Suprapubic skin (tissue), 3 donors: ENCODE data around the gene ABTB1.

ENCODE experiments used
- POLR2A ChIP-seq, 2 donors: fragments of 450-650 bp; IDR thresholded peaks; one replicate each; pipeline ENCODE4 v1.6.1; 2017; ENCODE audit warnings: antibody characterized with exemption in 2 of 2, mild to moderate bottlenecking in 2 of 2, moderate library complexity in 2 of 2
- TF ChIP-seq, protein P1 (sequence below), 2 donors: fragments of 200-600 bp in 1 of 2; fragments of 450-650 bp in 1 of 2; sonication (generic) in 1 of 2; IDR thresholded peaks; one replicate each; pipeline ENCODE4 v1.5.1; 2016 to 2019; ENCODE audit warnings: antibody characterized with exemption in 2 of 2, mild to moderate bottlenecking in 1 of 2, moderate library complexity in 1 of 2

- TF ChIP-seq, protein P1, sequence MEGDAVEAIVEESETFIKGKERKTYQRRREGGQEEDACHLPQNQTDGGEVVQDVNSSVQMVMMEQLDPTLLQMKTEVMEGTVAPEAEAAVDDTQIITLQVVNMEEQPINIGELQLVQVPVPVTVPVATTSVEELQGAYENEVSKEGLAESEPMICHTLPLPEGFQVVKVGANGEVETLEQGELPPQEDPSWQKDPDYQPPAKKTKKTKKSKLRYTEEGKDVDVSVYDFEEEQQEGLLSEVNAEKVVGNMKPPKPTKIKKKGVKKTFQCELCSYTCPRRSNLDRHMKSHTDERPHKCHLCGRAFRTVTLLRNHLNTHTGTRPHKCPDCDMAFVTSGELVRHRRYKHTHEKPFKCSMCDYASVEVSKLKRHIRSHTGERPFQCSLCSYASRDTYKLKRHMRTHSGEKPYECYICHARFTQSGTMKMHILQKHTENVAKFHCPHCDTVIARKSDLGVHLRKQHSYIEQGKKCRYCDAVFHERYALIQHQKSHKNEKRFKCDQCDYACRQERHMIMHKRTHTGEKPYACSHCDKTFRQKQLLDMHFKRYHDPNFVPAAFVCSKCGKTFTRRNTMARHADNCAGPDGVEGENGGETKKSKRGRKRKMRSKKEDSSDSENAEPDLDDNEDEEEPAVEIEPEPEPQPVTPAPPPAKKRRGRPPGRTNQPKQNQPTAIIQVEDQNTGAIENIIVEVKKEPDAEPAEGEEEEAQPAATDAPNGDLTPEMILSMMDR (IDR thresholded peaks at IDR 0.05) = no peak
- no peak for TF ChIP-seq POLR2A (IDR thresholded peaks at IDR 0.05)
These were observed 3.8 kb upstream of the ABTB1 start for GRCh38 chr3:127668906-127669305.
